Endodermal cell (in vitro differentiated cells): ENCODE measurements around the gene DCK. TPM values are rescaled to one million over a fixed set of nuclear protein-coding genes. Genes with fewer than 3 reads are reported as not detected.

Experiments
- DNase-seq: peaks from one replicate; pipeline ENCODE4 v3.0.0-alpha.2; 2017
- H3K27ac ChIP-seq: 2 replicates; pipeline ENCODE4 v1.5.1; 2013; ENCODE audit warnings: mild to moderate bottlenecking, low read depth, low read length, moderate library complexity
- H3K27me3 ChIP-seq: 2 replicates; pipeline ENCODE4 v1.6.1; 2013; ENCODE audit warnings: mild to moderate bottlenecking, low read length, moderate library complexity; ENCODE audit not compliant: insufficient read depth, control insufficient read depth, poor library complexity, severe bottlenecking
- H3K36me3 ChIP-seq: 2 replicates; pipeline ENCODE4 v1.7.0; 2013; ENCODE audit warnings: mild to moderate bottlenecking, low read length, moderate library complexity; ENCODE audit not compliant: control insufficient read depth, insufficient read depth
- H3K4me1 ChIP-seq: one replicate; pipeline ENCODE4 v1.7.0; 2013; ENCODE audit warnings: low read length; ENCODE audit not compliant: control insufficient read depth, insufficient read depth
- H3K4me3 ChIP-seq: 2 replicates; pipeline ENCODE4 v1.5.1; 2013; ENCODE audit warnings: mild to moderate bottlenecking, low read length, moderate library complexity
- H3K9ac ChIP-seq: 2 replicates; pipeline ENCODE4 v1.6.1; 2013; ENCODE audit warnings: mild to moderate bottlenecking, low read length, moderate library complexity; ENCODE audit not compliant: poor library complexity, severe bottlenecking; ENCODE audit errors: extremely low read depth
- H3K9me3 ChIP-seq: 2 replicates; pipeline ENCODE4 v1.6.1; 2013; ENCODE audit warnings: mild to moderate bottlenecking, low read length, moderate library complexity; ENCODE audit not compliant: control insufficient read depth
- H3K27ac Mint-ChIP-seq: 2 replicates; pipeline ENCODE4 v1.8.0; 2020; ENCODE audit warnings: mixed read lengths
- H3K27me3 Mint-ChIP-seq: 2 replicates; pipeline ENCODE4 v1.8.0; 2021; ENCODE audit warnings: mild to moderate bottlenecking, mixed read lengths; ENCODE audit not compliant: insufficient read depth
- H3K36me3 Mint-ChIP-seq: 2 replicates; pipeline ENCODE4 v1.8.0; 2020; ENCODE audit warnings: low read depth, mixed read lengths
- H3K4me1 Mint-ChIP-seq: 2 replicates; pipeline ENCODE4 v1.8.0; 2020; ENCODE audit warnings: mixed read lengths
- H3K4me3 Mint-ChIP-seq: 2 replicates; pipeline ENCODE4 v1.8.0; 2020; ENCODE audit warnings: mild to moderate bottlenecking, moderate library complexity, mixed read lengths
- H3K9me3 Mint-ChIP-seq: 2 replicates; pipeline ENCODE4 v1.8.0; 2020; ENCODE audit warnings: mild to moderate bottlenecking, mixed read lengths
- WGBS, 2 experiments: methylation state at CpG; one replicate each; pipeline versions ENCODE4 v1.1.5 to v1.1.7; 2013; ENCODE audit warnings: missing lambda C conversion rate in 2 of 2, mixed read lengths in 1 of 2; ENCODE audit not compliant: insufficient coverage in 1 of 2, insufficient read length in 1 of 2; 5-methylcytosine and 5-hydroxymethylcytosine counted together
- total RNA-seq, 2 donors: library from RNA; stranded (reverse); fragmentation: NEBNext Ultra II Directional in 1 of 2; extraction: Animal tissue kit (Norgen Biotek cat#: 25700) in 1 of 2; gene quantifications; 2 replicates in 1 of 2; 3 replicates in 1 of 2; pipeline ENCODE4 v1.2.1, GENCODE V29; 2021
- TF ChIP-seq, protein P1 (sequence below): fragments of 200-600 bp; sonication (generic); conservative IDR thresholded peaks from 2 replicates; pipeline ENCODE4 v1.5.0; 2021; ENCODE audit warnings: antibody characterized with exemption, mild to moderate bottlenecking

The DCK gene
- total RNA-seq, 2 donors from 2014 or later, result 15.3 to 26.1 TPM

DNA sequence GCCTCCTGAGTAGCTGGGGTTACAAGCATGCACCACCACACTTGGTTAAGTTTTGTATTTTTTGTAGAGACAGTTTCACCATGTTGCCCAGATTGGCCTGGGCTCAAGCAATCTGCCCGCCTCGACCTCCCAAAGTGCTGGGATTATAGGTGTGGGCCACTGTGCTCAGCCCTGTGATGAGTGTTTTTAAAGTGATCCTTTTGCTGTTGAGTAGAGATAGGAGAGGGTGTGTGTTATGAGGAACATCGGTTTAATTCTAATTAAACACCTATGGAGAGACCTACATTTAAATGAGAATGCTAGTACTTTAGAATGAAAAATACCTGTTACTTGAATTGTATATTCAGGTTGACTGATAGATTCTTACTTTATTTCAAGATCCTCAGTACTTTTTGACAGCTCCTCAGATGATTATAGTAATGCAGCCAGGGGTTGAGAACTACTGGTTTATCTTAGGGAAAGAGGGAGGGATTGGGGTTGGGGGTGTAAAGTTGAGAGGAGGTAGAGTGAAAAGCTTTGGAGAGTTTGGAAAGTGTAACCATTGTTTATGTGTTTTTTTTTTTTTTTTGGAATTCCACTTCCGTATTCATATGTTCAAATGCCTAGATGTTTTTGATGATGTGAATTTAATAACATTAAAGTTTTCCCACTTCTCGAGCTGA is 36.8 kb upstream of the DCK start:
- H3K27me3 ChIP-seq, result no peaks in the 10 kb centered on the region
- H3K4me1 ChIP-seq, result no peaks in the 10 kb centered on the region
- peaks cover 10% of the 10 kb centered on the region for H3K36me3 Mint-ChIP-seq
- peaks cover 29% of the 10 kb centered on the region for H3K36me3 ChIP-seq
- no peak overlapping the region for H3K27ac Mint-ChIP-seq
- no peak overlapping the region for H3K27ac ChIP-seq
- 81 to 100% methylated on average over 2 to 5 of the region's 5 CpGs for WGBS, 2 experiments
- no peaks in the 10 kb centered on the region for H3K9me3 Mint-ChIP-seq
- no peak overlapping the region for H3K9ac ChIP-seq
- no peak overlapping the region for H3K4me3 ChIP-seq
- TF ChIP-seq, protein P1, sequence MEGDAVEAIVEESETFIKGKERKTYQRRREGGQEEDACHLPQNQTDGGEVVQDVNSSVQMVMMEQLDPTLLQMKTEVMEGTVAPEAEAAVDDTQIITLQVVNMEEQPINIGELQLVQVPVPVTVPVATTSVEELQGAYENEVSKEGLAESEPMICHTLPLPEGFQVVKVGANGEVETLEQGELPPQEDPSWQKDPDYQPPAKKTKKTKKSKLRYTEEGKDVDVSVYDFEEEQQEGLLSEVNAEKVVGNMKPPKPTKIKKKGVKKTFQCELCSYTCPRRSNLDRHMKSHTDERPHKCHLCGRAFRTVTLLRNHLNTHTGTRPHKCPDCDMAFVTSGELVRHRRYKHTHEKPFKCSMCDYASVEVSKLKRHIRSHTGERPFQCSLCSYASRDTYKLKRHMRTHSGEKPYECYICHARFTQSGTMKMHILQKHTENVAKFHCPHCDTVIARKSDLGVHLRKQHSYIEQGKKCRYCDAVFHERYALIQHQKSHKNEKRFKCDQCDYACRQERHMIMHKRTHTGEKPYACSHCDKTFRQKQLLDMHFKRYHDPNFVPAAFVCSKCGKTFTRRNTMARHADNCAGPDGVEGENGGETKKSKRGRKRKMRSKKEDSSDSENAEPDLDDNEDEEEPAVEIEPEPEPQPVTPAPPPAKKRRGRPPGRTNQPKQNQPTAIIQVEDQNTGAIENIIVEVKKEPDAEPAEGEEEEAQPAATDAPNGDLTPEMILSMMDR, result no peak
- no peak overlapping the region for H3K4me3 Mint-ChIP-seq
- H3K9me3 ChIP-seq, result no peaks in the 10 kb centered on the region
- peaks cover 7% of the 10 kb centered on the region for H3K4me1 Mint-ChIP-seq
- DNase-seq, result no peak
- no peaks in the 10 kb centered on the region for H3K27me3 Mint-ChIP-seq

DNA sequence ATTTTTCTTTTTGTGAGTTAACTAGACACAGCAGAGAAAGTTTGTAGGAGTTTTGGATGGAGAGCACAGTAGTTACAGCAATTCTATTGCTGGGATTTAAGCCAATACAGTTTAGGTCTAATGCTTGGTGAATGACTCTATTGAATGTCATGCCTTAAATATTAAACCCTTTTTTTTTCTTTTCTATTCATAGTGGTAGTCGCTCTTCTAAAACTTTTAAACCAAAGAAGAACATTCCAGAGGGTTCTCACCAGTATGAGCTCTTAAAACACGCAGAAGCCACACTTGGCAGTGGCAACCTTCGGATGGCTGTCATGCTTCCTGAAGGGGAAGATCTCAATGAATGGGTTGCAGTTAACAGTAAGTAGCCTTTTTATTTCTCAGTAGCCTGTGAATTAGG is 34.8 kb upstream of the DCK start:
- no peaks in the 10 kb centered on the region for H3K9me3 ChIP-seq
- no peaks in the 10 kb centered on the region for H3K4me1 ChIP-seq
- no peaks in the 10 kb centered on the region for H3K27me3 Mint-ChIP-seq
- H3K27ac ChIP-seq, result no peak overlapping the region
- H3K9me3 Mint-ChIP-seq, result no peaks in the 10 kb centered on the region
- H3K4me3 ChIP-seq, result no peak overlapping the region
- H3K4me1 Mint-ChIP-seq, result peaks cover 7% of the 10 kb centered on the region
- TF ChIP-seq, protein P1, result no peak
- peaks cover 42% of the 10 kb centered on the region for H3K36me3 ChIP-seq
- H3K27ac Mint-ChIP-seq, result peak overlapping the region; percentile 26
- no peaks in the 10 kb centered on the region for H3K27me3 ChIP-seq
- H3K36me3 Mint-ChIP-seq, result peaks cover 17% of the 10 kb centered on the region
- no peak overlapping the region for H3K9ac ChIP-seq
- DNase-seq, result no peak
- H3K4me3 Mint-ChIP-seq, result no peak overlapping the region
- WGBS, 2 experiments, result 95 to 100% methylated on average over 2 to 3 of the region's 3 CpGs

DNA sequence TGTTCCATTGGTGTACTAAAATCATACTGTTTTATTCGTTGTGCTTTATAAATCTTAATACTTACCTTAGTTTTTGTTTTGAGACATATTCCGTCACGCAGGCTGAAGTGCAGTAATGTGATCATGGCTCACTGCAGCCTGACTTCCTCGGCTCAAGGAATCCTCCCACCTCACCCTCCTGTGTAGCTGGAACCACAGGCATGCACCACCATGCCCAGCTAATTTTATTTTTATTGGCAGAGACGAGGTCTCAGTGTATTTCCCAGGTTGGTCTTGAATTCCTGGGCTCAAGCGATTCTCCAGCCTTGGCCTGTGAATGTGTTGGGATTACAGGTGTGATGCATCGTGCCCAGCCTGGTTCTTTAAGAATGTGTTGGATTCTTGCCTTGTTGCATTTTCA is 24.4 kb upstream of the DCK start:
- Histone ChIP-seq H3K9me3 (no peaks in the 10 kb centered on the region), H3K36me3 (peaks cover 40% of the 10 kb centered on the region), H3K4me3 (no peak overlapping the region), H3K4me1 (no peaks in the 10 kb centered on the region), H3K27ac (no peak overlapping the region), H3K27me3 (no peaks in the 10 kb centered on the region), H3K9ac (no peak overlapping the region)
- peaks cover 25% of the 10 kb centered on the region for H3K36me3 Mint-ChIP-seq
- H3K9me3 Mint-ChIP-seq, result no peaks in the 10 kb centered on the region
- WGBS, 2 experiments, result 93 to 100% methylated on average over 4 to 7 of the region's 7 CpGs
- TF ChIP-seq, protein P1, result no peak
- H3K4me1 Mint-ChIP-seq, result no peaks in the 10 kb centered on the region
- H3K27me3 Mint-ChIP-seq, result no peaks in the 10 kb centered on the region
- DNase-seq, result no peak
- H3K4me3 Mint-ChIP-seq, result no peak overlapping the region
- H3K27ac Mint-ChIP-seq, result no peak overlapping the region
